ENCODE measurements around the gene METTL25. TPM values are rescaled to one million over a fixed set of nuclear protein-coding genes. Genes with fewer than 3 reads are reported as not detected.

Gene METTL25
- total RNA-seq, 1 experiment from 2014 or later: 3.5 TPM

DNA sequence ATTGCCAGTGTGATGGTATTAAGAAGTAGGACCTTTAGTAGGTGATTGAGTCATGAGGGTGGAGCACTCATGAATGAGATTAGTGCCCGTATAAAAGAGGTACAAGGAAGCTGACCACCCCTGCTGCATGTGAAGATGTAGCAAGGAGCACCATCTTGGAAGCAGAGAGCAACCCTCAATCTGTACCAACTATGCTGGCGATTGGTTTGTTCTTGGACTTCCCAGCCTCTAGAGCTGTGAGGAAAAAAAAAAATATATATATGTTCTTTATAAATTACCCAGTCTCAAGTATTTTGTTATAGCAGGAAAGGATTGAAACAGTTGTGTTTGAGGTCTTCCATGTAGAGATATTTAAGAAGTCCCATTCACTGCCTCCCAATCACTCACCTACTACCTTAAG lies 16.9 kb downstream of the METTL25 start:
- DNase-seq (ENCODE audit: low read depth, low spot score) (no peak), ATAC-seq (no peak)
- Histone ChIP-seq H3K27me3 (ENCODE audit: control insufficient read depth, insufficient read depth, low read length) (no peaks in the 10 kb centered on the region), H3K4me1 (ENCODE audit: control insufficient read depth, insufficient read depth, low read length) (no peaks in the 10 kb centered on the region), H3K27ac (ENCODE audit: low read length) (no peak overlapping the region), H3K9me3 (ENCODE audit: control insufficient read depth, insufficient read depth, low read depth, low read length) (no peaks in the 10 kb centered on the region), H3K4me3 (ENCODE audit: low read depth in 2 of 2, low read length in 2 of 2) (no peak overlapping the region), H3K36me3 (ENCODE audit: control insufficient read depth, insufficient read depth, low read length) (no peaks in the 10 kb centered on the region)
- in situ Hi-C loops (cut with HindIII; ENCODE audit: low pct_unique_long_range_greater_than_20kb, low sequenced_read_pairs): no loop called here
- intact Hi-C loops (cut with micrococcal nuclease; ENCODE audit: unreplicated experiment): no loop called here
- CTCF ChIA-PET: no interaction called here
- POLR2A ChIA-PET: no interaction called here
- BruUV-seq (replicated peaks): no TSS peak
- TF ChIP-seq, protein P1, sequence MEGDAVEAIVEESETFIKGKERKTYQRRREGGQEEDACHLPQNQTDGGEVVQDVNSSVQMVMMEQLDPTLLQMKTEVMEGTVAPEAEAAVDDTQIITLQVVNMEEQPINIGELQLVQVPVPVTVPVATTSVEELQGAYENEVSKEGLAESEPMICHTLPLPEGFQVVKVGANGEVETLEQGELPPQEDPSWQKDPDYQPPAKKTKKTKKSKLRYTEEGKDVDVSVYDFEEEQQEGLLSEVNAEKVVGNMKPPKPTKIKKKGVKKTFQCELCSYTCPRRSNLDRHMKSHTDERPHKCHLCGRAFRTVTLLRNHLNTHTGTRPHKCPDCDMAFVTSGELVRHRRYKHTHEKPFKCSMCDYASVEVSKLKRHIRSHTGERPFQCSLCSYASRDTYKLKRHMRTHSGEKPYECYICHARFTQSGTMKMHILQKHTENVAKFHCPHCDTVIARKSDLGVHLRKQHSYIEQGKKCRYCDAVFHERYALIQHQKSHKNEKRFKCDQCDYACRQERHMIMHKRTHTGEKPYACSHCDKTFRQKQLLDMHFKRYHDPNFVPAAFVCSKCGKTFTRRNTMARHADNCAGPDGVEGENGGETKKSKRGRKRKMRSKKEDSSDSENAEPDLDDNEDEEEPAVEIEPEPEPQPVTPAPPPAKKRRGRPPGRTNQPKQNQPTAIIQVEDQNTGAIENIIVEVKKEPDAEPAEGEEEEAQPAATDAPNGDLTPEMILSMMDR (IDR thresholded peaks at IDR 0.05): no peak
- TF ChIP-seq, protein P2, sequence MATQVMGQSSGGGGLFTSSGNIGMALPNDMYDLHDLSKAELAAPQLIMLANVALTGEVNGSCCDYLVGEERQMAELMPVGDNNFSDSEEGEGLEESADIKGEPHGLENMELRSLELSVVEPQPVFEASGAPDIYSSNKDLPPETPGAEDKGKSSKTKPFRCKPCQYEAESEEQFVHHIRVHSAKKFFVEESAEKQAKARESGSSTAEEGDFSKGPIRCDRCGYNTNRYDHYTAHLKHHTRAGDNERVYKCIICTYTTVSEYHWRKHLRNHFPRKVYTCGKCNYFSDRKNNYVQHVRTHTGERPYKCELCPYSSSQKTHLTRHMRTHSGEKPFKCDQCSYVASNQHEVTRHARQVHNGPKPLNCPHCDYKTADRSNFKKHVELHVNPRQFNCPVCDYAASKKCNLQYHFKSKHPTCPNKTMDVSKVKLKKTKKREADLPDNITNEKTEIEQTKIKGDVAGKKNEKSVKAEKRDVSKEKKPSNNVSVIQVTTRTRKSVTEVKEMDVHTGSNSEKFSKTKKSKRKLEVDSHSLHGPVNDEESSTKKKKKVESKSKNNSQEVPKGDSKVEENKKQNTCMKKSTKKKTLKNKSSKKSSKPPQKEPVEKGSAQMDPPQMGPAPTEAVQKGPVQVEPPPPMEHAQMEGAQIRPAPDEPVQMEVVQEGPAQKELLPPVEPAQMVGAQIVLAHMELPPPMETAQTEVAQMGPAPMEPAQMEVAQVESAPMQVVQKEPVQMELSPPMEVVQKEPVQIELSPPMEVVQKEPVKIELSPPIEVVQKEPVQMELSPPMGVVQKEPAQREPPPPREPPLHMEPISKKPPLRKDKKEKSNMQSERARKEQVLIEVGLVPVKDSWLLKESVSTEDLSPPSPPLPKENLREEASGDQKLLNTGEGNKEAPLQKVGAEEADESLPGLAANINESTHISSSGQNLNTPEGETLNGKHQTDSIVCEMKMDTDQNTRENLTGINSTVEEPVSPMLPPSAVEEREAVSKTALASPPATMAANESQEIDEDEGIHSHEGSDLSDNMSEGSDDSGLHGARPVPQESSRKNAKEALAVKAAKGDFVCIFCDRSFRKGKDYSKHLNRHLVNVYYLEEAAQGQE (IDR thresholded peaks at IDR 0.05; ENCODE audit: insufficient read depth in 1 of 2, low read depth in 2 of 2, low read length in 1 of 2): no peak
- TF ChIP-seq POLR2AphosphoS5 (IDR thresholded peaks at IDR 0.05; ENCODE audit: low read depth, low read length) (no peak), SIN3A (IDR thresholded peaks at IDR 0.05; ENCODE audit: borderline replicate concordance, insufficient read depth, low read depth, low read length) (no peak), TCF7L2 (IDR thresholded peaks at IDR 0.05; ENCODE audit: low read depth, low read length) (no peak)

DNA sequence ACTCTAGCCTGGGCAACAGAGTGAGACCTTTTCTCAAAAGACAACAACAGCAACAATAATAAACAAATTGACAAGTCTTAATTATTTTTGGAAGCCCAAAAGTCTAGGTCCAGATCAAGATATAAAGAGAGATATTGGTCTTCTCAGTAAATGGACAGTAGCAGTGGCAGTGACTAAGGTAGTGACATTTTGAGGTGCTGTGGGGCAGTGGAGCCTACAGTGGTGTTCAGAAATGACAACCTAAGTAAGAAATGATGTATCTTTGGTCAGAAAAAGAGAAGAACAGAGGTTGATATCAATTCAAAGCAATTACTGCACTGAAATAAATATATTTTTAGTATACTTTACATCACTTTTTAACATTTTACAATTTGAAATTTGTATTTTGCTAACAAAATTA lies 20.7 kb downstream of the METTL25 start:
- BruUV-seq (replicated peaks): no TSS peak
- no peak for ATAC-seq

More for the DNA sequence above, 20.7 kb downstream of the METTL25 start:
- TF ChIP-seq TCF7L2 (IDR thresholded peaks at IDR 0.05; ENCODE audit: low read depth, low read length): no peak
- TF ChIP-seq, protein P1 (IDR thresholded peaks at IDR 0.05): no peak
- no peak for TF ChIP-seq SIN3A (IDR thresholded peaks at IDR 0.05; ENCODE audit: borderline replicate concordance, insufficient read depth, low read depth, low read length)
- no peak for TF ChIP-seq POLR2AphosphoS5 (IDR thresholded peaks at IDR 0.05; ENCODE audit: low read depth, low read length)
- TF ChIP-seq, protein P2 (IDR thresholded peaks at IDR 0.05; ENCODE audit: insufficient read depth in 1 of 2, low read depth in 2 of 2, low read length in 1 of 2): no peak
- H3K4me1 ChIP-seq (ENCODE audit: control insufficient read depth, insufficient read depth, low read length): no peaks in the 10 kb centered on the region
- no peaks in the 10 kb centered on the region for H3K27me3 ChIP-seq (ENCODE audit: control insufficient read depth, insufficient read depth, low read length)
- CTCF ChIA-PET: no interaction called here
- in situ Hi-C loops (cut with HindIII; ENCODE audit: low pct_unique_long_range_greater_than_20kb, low sequenced_read_pairs): no loop called here
- H3K9me3 ChIP-seq (ENCODE audit: control insufficient read depth, insufficient read depth, low read depth, low read length): no peaks in the 10 kb centered on the region
- POLR2A ChIA-PET: no interaction called here
- H3K4me3 ChIP-seq (ENCODE audit: low read depth in 2 of 2, low read length in 2 of 2): no peak overlapping the region
- H3K36me3 ChIP-seq (ENCODE audit: control insufficient read depth, insufficient read depth, low read length): no peaks in the 10 kb centered on the region
- intact Hi-C loops (cut with micrococcal nuclease; ENCODE audit: unreplicated experiment): no loop called here
- H3K27ac ChIP-seq (ENCODE audit: low read length): no peak overlapping the region
- DNase-seq (ENCODE audit: low read depth, low spot score): no peak
